Stimulated activated CD4-positive, alpha-beta T cell treated with anti-CD3 and anti-CD28 coated beads, Interleukin-12 subunit alpha, Interleukin-12 subunit beta, amount 100 ng/mL, for 48 hours (primary cell): ENCODE data around the gene B4GALT2.

Experiments
- DNase-seq, 3 donors: peaks; one replicate each; pipeline ENCODE4 v3.0.0-alpha.2; 2020; ENCODE audit warnings: low read depth in 2 of 3, low spot score in 1 of 3

Gene B4GALT2

GRCh38 chr1:43978551-43979260 lies at the start of gene B4GALT2:
B4GALT2 (plus strand) TSS chr1:43979210; CDS start chr1:43981161, 1,951 bp downstream.
- DNase-seq, result peak in 1 of 3 donors; percentile 32

GRCh38 chr1:43930168-43930948 lies 48.7 kb upstream of the B4GALT2 start:
- no peak for DNase-seq

GRCh38 chr1:43930949-43931275 lies 48.1 kb upstream of the B4GALT2 start:
- no peak for DNase-seq

GRCh38 chr1:43931711-43932660 lies 47.0 kb upstream of the B4GALT2 start:
- no peak for DNase-seq

- DNase-seq, result no peak
Observed at GRCh38 chr1:43932786-43933385, 46.1 kb upstream of the B4GALT2 start.

- no peak for DNase-seq
Observed at GRCh38 chr1:43933386-43934100, 45.5 kb upstream of the B4GALT2 start, which contains the start of gene ARTN. ARTN (plus strand) TSS chr1:43933801; CDS start chr1:43935657, 1,856 bp downstream.

- DNase-seq, result peak in 2 of 3 donors; percentile 43 to 53
Observed at GRCh38 chr1:43934101-43934985, 44.7 kb upstream of the B4GALT2 start.

GRCh38 chr1:43934986-43935324 lies 44.1 kb upstream of the B4GALT2 start:
- no peak for DNase-seq

GRCh38 chr1:43935711-43936427 lies 43.1 kb upstream of the B4GALT2 start:
- DNase-seq, result no peak

GRCh38 chr1:43936431-43937151 lies 42.4 kb upstream of the B4GALT2 start:
- DNase-seq, result no peak

- no peak for DNase-seq
Observed at GRCh38 chr1:43937179-43937865, 41.7 kb upstream of the B4GALT2 start.

GRCh38 chr1:43938383-43938782 lies 40.6 kb upstream of the B4GALT2 start:
- DNase-seq, result no peak

GRCh38 chr1:43938892-43939587 lies 40.0 kb upstream of the B4GALT2 start:
- no peak for DNase-seq

GRCh38 chr1:43942411-43942810 lies 36.6 kb upstream of the B4GALT2 start:
- no peak for DNase-seq

- no peak for DNase-seq
Observed at GRCh38 chr1:43944860-43945259, 34.1 kb upstream of the B4GALT2 start.

GRCh38 chr1:43945674-43946235 lies 33.3 kb upstream of the B4GALT2 start:
- no peak for DNase-seq
